Keratinocyte (primary cell): Measurements from ENCODE around the gene ULK4.

Source experiments
- CTCF ChIP-seq, 3 experiments: IDR thresholded peaks in 1 of 3; conservative IDR thresholded peaks in 1 of 3; optimal IDR thresholded peaks in 1 of 3; 2 replicates in 2 of 3; 3 replicates in 1 of 3; pipeline versions ENCODE3 to v1.5.1; 2011; ENCODE audit warnings: low read length in 3 of 3, mild to moderate bottlenecking in 3 of 3, moderate library complexity in 2 of 3, control low read depth in 1 of 3, inconsistent platforms in 1 of 3; ENCODE audit not compliant: insufficient read depth in 2 of 3; ENCODE audit errors: extremely low read depth in 1 of 3
- EZH2 ChIP-seq: IDR thresholded peaks from one replicate; pipeline ENCODE4 v1.6.1; 2012; ENCODE audit warnings: inconsistent platforms, mild to moderate bottlenecking, low read length, moderate library complexity

- TF ChIP-seq CTCF (optimal IDR thresholded peaks at IDR 0.05 in 1 of 3, IDR thresholded peaks at IDR 0.05 in 1 of 3, conservative IDR thresholded peaks at IDR 0.05 in 1 of 3; ENCODE audit: extremely low read depth in 1 of 3, insufficient read depth in 2 of 3, low read length in 3 of 3) (no peak), EZH2 (no peak)
Measured at GRCh38 chr3:41209646-41210045, 752.3 kb downstream of the ULK4 start.
